Vagina (tissue), 2 donors: ENCODE measurements around the gene BRAP. TPM values are rescaled to one million over a fixed set of nuclear protein-coding genes. Genes with fewer than 3 reads are reported as not detected.
A peak's percentile ranks its signal among the peaks of the same experiment; 100 is the strongest.
"Not testable (repeated sequence)": the region's sequence is repeated elsewhere in the genome, so short reads cannot be mapped to it uniquely, and the experiment has no call there.

Experiments
- DNase-seq, 2 donors: peaks; one replicate each; pipeline ENCODE4 v3.0.0-alpha.2; 2017; ENCODE audit errors: extremely low spot score in 2 of 2
- H3K27ac ChIP-seq: fragments of 200-600 bp; sonication (generic); one replicate; pipeline ENCODE4 v1.5.1; 2019
- H3K27me3 ChIP-seq: fragments of 200-600 bp; sonication (generic); one replicate; pipeline ENCODE4 v1.5.1; 2019
- H3K36me3 ChIP-seq, 2 donors: fragments of 200-600 bp; sonication (generic); one replicate each; pipeline ENCODE4 v1.5.1; 2017 to 2019
- H3K4me1 ChIP-seq: fragments of 200-600 bp; sonication (generic); one replicate; pipeline ENCODE4 v1.5.1; 2019
- H3K4me3 ChIP-seq, 2 donors: fragments of 200-600 bp; sonication (generic); 1 replicate in 1 of 2; 2 replicates in 1 of 2; pipeline ENCODE4 v1.5.1; 2016 to 2019
- H3K9me3 ChIP-seq: fragments of 200-600 bp; sonication (generic); one replicate; pipeline ENCODE4 v1.5.1; 2019
- POLR2A ChIP-seq, 2 donors: fragments of 450-650 bp; IDR thresholded peaks; one replicate each; pipeline ENCODE4 v1.6.1; 2017; ENCODE audit warnings: antibody characterized with exemption in 2 of 2, mild to moderate bottlenecking in 2 of 2, moderate library complexity in 2 of 2
- POLR2AphosphoS5 ChIP-seq, 2 donors: sonication (generic); formaldehyde crosslinking; IDR thresholded peaks; one replicate each; pipeline ENCODE4 v1.9.0; 2017; ENCODE audit warnings: antibody characterized with exemption in 2 of 2, mild to moderate bottlenecking in 2 of 2, low read depth in 1 of 2; ENCODE audit not compliant: insufficient read depth in 1 of 2
- intact Hi-C: fragments of 100-400 bp; cut with DNase I; formaldehyde crosslinking; loops from one replicate; pipeline ENCODE4 v1.15.1; 2023
- total RNA-seq: library from RNA; depleted of rRNA; stranded (reverse); fragments of >200 nt; gene quantifications from one replicate; pipeline ENCODE4 v1.2.3, GENCODE V29; 2016
- TF ChIP-seq, protein P1 (sequence below), 3 experiments: fragments of 450-650 bp in 2 of 3; fragments of 200-600 bp in 1 of 3; sonication (generic) in 1 of 3; IDR thresholded peaks; one replicate each; pipeline ENCODE4 v1.5.1; 2017 to 2019; ENCODE audit warnings: antibody characterized with exemption in 3 of 3, mild to moderate bottlenecking in 2 of 3, moderate library complexity in 2 of 3

Gene BRAP
- total RNA-seq, 1 donor from 2014 or later, result 14.0 TPM

DNA sequence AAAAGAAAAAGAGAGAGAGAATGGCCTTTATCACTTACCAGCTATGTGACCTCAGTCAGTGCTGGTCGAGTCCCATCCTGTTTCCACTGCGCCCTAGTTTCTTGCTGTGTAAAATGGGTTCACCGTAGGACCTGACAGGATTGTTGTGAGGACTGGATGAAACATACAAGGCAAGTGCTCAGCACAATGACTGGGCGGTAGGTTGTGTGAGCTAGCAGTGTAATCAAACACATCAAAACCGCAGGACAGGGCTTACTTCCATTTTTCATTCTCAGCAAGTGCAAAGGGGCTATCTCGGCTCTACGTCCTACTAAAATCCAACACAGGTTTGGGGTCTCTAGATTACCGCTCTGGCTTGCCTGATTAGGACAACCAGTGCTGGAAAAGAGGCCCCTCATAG, 50.2 kb downstream of the BRAP start:
- TF ChIP-seq POLR2AphosphoS5 (IDR thresholded peaks at IDR 0.05; ENCODE audit: insufficient read depth in 1 of 2, low read depth in 1 of 2), result no peak
- intact Hi-C loops, result loop anchor here (5.0 kb wide), 1 partner anchor 38 kb away; the partner anchor contains the start of gene ATXN2
- no peaks in the 10 kb centered on the region for H3K9me3 ChIP-seq
- H3K4me3 ChIP-seq, result no peak overlapping the region
- H3K4me1 ChIP-seq, result peaks cover 25% of the 10 kb centered on the region
- DNase-seq, result no peak
- no peaks in the 10 kb centered on the region for H3K36me3 ChIP-seq
- H3K27me3 ChIP-seq, result no peaks in the 10 kb centered on the region
- H3K27ac ChIP-seq, result peak overlapping the region; percentile 83

DNA sequence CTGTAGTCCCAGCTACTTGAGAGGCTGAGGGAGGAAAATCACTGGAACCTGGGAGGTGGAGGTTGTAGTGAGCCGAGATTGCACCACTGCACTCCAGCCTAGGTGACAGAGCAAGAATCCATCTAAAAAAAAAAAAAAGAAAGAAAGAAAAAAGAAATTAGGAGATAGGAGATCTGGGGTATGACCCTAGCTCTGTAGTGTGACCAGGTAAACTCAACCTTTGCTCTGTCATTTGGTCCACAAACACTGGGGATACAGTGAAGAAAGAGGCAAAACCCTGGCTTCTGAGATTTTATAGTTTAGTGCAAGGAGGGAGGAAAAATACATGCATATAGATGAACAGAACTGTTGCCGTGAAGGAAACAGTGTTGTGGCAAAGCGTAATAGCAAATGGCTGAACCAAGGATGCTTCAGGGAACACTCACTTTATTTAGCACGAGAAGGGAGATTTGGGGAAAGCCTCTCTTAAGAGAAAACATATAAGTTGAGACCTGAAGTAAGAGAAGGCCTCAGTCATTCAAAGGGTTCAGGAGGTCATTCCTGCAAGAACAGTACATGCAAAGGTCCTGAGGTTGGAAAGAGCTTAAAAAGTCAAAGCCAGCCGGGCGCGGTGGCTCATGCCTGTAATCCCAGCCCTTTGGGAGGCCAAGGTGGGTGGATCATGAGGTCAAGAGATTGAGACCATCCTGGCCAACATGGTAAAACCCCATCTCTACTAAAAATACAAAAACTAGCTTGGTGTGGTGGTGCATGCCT, 57.1 kb downstream of the BRAP start:
- TF ChIP-seq POLR2AphosphoS5 (IDR thresholded peaks at IDR 0.05; ENCODE audit: insufficient read depth in 1 of 2, low read depth in 1 of 2) (no peak), POLR2A (IDR thresholded peaks at IDR 0.05) (no peak)
- TF ChIP-seq, protein P1, sequence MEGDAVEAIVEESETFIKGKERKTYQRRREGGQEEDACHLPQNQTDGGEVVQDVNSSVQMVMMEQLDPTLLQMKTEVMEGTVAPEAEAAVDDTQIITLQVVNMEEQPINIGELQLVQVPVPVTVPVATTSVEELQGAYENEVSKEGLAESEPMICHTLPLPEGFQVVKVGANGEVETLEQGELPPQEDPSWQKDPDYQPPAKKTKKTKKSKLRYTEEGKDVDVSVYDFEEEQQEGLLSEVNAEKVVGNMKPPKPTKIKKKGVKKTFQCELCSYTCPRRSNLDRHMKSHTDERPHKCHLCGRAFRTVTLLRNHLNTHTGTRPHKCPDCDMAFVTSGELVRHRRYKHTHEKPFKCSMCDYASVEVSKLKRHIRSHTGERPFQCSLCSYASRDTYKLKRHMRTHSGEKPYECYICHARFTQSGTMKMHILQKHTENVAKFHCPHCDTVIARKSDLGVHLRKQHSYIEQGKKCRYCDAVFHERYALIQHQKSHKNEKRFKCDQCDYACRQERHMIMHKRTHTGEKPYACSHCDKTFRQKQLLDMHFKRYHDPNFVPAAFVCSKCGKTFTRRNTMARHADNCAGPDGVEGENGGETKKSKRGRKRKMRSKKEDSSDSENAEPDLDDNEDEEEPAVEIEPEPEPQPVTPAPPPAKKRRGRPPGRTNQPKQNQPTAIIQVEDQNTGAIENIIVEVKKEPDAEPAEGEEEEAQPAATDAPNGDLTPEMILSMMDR (IDR thresholded peaks at IDR 0.05), result no peak
- Histone ChIP-seq H3K27ac (no peak overlapping the region), H3K4me1 (no peaks in the 10 kb centered on the region), H3K4me3 (no peak overlapping the region), H3K27me3 (no peaks in the 10 kb centered on the region), H3K9me3 (no peaks in the 10 kb centered on the region), H3K36me3 (no peaks in the 10 kb centered on the region)
- intact Hi-C loops, result loop anchor here (5.0 kb wide), 1 partner anchor 481 kb away; no protein-coding TSS in a partner anchor
- DNase-seq, result no peak

DNA sequence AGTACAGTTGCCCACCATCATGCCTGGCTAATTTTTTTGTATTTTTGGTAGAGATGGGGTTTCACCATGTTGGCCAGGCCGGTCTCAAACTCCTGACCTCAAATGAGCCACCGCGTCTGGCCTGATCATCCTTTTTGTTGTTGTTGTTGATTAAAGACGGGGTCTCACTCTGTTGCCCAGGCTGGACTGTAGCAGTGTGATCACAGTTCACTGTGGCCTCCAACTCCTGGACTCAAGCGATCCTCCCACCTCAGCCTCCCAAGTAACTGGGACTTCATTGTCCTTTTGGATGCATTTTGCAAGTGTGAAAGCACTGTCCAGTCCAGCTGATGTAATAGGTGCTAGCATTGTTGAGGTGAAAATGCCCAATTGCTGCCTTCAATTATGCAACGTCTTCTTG, 59.5 kb downstream of the BRAP start:
- no peaks in the 10 kb centered on the region for H3K36me3 ChIP-seq
- H3K27ac ChIP-seq, result no peak overlapping the region
- intact Hi-C loops, result loop anchor here (5.0 kb wide), 1 partner anchor 479 kb away; no protein-coding TSS in a partner anchor
- no peak for DNase-seq
- no peaks in the 10 kb centered on the region for H3K4me1 ChIP-seq
- no peak overlapping the region for H3K4me3 ChIP-seq
- H3K9me3 ChIP-seq, result no peaks in the 10 kb centered on the region
- TF ChIP-seq, protein P1 (IDR thresholded peaks at IDR 0.05), result no peak
- TF ChIP-seq POLR2A (IDR thresholded peaks at IDR 0.05) (no peak), POLR2AphosphoS5 (IDR thresholded peaks at IDR 0.05; ENCODE audit: insufficient read depth in 1 of 2, low read depth in 1 of 2) (no peak)
- H3K27me3 ChIP-seq, result no peaks in the 10 kb centered on the region

DNA sequence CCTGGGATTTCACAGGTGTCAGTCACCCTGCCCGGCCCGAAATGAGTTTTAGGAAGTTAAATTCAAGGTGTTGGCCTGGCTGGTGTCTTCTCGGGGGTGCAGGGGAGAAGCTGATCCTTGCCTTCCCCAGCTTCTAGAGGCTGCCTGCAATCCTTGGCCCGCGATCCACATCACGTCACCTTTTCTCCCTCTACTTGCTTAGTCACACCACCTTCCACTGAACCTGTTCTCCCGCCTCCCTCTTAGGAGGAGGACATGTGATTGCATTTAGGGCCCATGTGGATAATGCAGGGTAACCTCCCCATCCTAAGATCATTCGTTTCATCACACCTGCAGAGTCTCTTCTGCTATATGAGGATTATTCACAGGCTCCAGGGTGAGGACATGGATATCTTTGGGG, 61.2 kb downstream of the BRAP start:
- Histone ChIP-seq H3K4me1 (no peaks in the 10 kb centered on the region), H3K27ac (no peak overlapping the region), H3K27me3 (no peaks in the 10 kb centered on the region), H3K9me3 (no peaks in the 10 kb centered on the region), H3K4me3 (no peak overlapping the region), H3K36me3 (no peaks in the 10 kb centered on the region)
- no peak for DNase-seq
- intact Hi-C loops, result no loop called here
- TF ChIP-seq POLR2AphosphoS5 (IDR thresholded peaks at IDR 0.05; ENCODE audit: insufficient read depth in 1 of 2, low read depth in 1 of 2), result peak in 1 of 2 donors; percentile 14
- TF ChIP-seq, protein P1 (IDR thresholded peaks at IDR 0.05), result no peak

DNA sequence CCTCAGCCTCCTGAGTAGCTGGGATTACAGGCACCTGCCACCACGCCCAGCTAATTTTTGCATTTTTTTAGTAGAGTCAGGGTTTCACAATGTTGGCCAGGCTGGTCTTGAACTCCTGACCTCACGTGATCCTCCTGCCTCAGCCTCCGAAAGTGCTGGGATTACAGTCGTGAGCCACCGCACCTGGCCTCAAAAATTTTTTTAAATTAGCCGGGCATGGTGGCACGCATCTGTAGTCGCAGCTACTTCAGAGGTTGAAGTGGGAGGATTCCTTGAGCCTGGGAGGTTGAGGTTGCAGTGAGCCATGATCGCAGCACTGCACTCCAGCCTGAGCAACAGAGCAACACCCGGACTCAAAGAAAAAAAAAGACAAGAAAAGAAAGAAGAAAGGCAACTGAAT, 67.9 kb downstream of the BRAP start:
- H3K36me3 ChIP-seq, H3K27me3 ChIP-seq, H3K9me3 ChIP-seq, H3K27ac ChIP-seq, intact Hi-C loops, H3K4me3 ChIP-seq, DNase-seq, H3K4me1 ChIP-seq: not testable (repeated sequence)

DNA sequence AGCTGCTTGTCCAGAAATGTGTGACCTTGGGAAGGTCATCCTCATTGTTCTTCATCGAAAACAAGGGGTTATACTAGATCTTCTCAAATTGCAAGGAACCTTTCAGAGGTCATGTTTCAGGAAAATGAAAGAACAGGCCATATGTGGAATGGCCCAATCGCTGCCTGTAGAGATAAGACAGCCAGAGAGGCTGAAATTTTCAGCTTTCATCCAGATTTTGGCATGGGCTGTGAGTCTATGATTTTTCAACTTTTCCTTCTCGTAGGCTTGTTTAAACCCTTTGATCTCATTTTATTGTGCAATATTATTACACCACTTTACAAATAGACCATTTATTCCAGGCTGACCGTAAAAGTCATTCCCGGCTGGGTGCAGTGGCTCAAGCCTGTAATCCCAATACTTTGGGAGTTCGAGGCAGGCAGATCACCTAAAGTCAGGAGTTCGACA, 69.6 kb downstream of the BRAP start:
- no peak for TF ChIP-seq POLR2A (IDR thresholded peaks at IDR 0.05)
- TF ChIP-seq POLR2AphosphoS5 (IDR thresholded peaks at IDR 0.05; ENCODE audit: insufficient read depth in 1 of 2, low read depth in 1 of 2), result no peak
- TF ChIP-seq, protein P1 (IDR thresholded peaks at IDR 0.05), result no peak
- DNase-seq, result no peak

More for the DNA sequence above, 69.6 kb downstream of the BRAP start:
- intact Hi-C loops, result no loop called here
- H3K27ac ChIP-seq, result no peak overlapping the region
- H3K27me3 ChIP-seq, result no peaks in the 10 kb centered on the region
- no peaks in the 10 kb centered on the region for H3K4me1 ChIP-seq
- no peaks in the 10 kb centered on the region for H3K36me3 ChIP-seq
- no peak overlapping the region for H3K4me3 ChIP-seq
- no peaks in the 10 kb centered on the region for H3K9me3 ChIP-seq
